ENCODE data around the gene IGSF23. TPM values are rescaled to one million over a fixed set of nuclear protein-coding genes. Genes with fewer than 3 reads are reported as not detected.

Gene IGSF23
- total and polyA plus RNA-seq, 4 donors, result 0.47 to 11.4 (median 3.3) TPM

GRCh38 chr19:44605547-44605946 is 7.8 kb upstream of the IGSF23 start:
- no peaks in the 10 kb centered on the region for H3K4me1 ChIP-seq (ENCODE audit: control insufficient read depth in 4 of 4, insufficient read depth in 4 of 4, low read length in 3 of 4)
- H3K4me3 ChIP-seq (ENCODE audit: low read depth in 1 of 3, low read length in 3 of 3), result no peak overlapping the region
- no peaks in the 10 kb centered on the region for H3K27me3 ChIP-seq (ENCODE audit: control insufficient read depth in 4 of 4, insufficient read depth in 4 of 4, low read length in 3 of 4)
- H3K9me3 ChIP-seq (ENCODE audit: control insufficient read depth in 4 of 4, low read length in 3 of 4), result no peaks in the 10 kb centered on the region
- H3K9ac ChIP-seq (ENCODE audit: low read depth in 1 of 2, low read length in 2 of 2), result no peak overlapping the region
- H3K27ac ChIP-seq (ENCODE audit: low read depth in 1 of 2, low read length in 2 of 2), result no peak overlapping the region
- 77% methylated on average over 1 of the region's 1 CpG for WGBS
- TF ChIP-seq TAF1 (conservative IDR thresholded peaks at IDR 0.05), result no peak
- no peak for TF ChIP-seq ZBTB33 (IDR thresholded peaks at IDR 0.05)
- no peak for TF ChIP-seq FOXA1 (IDR thresholded peaks at IDR 0.05)
- TF ChIP-seq MAX (IDR thresholded peaks at IDR 0.05), result no peak
- no peak for TF ChIP-seq GABPA (IDR thresholded peaks at IDR 0.05 in 1 of 2, conservative IDR thresholded peaks at IDR 0.05 in 1 of 2)
- no peak for TF ChIP-seq SP1 (IDR thresholded peaks at IDR 0.05)
- no peak for TF ChIP-seq RXRA (IDR thresholded peaks at IDR 0.05)
- no peak for TF ChIP-seq ATF3 (IDR thresholded peaks at IDR 0.05)
- TF ChIP-seq FOXA2 (IDR thresholded peaks at IDR 0.05), result no peak
- no peak for DNase-seq (ENCODE audit: low spot score)
- H3K36me3 ChIP-seq (ENCODE audit: control insufficient read depth in 4 of 4, insufficient read depth in 3 of 4, low read depth in 1 of 4, low read length in 3 of 4), result no peaks in the 10 kb centered on the region

GRCh38 chr19:44607049-44607448 is 6.3 kb upstream of the IGSF23 start:
- Histone ChIP-seq H3K27ac (ENCODE audit: low read depth in 1 of 2, low read length in 2 of 2) (no peak overlapping the region), H3K4me1 (ENCODE audit: control insufficient read depth in 4 of 4, insufficient read depth in 4 of 4, low read length in 3 of 4) (peaks cover 0 to 10% (median 4%) of the 10 kb centered on the region in 4 donors), H3K36me3 (ENCODE audit: control insufficient read depth in 4 of 4, insufficient read depth in 3 of 4, low read depth in 1 of 4, low read length in 3 of 4) (no peaks in the 10 kb centered on the region), H3K4me3 (ENCODE audit: low read depth in 1 of 3, low read length in 3 of 3) (no peak overlapping the region), H3K9me3 (ENCODE audit: control insufficient read depth in 4 of 4, low read length in 3 of 4) (no peaks in the 10 kb centered on the region), H3K27me3 (ENCODE audit: control insufficient read depth in 4 of 4, insufficient read depth in 4 of 4, low read length in 3 of 4) (no peaks in the 10 kb centered on the region), H3K9ac (ENCODE audit: low read depth in 1 of 2, low read length in 2 of 2) (no peak overlapping the region)
- 32% methylated on average over 2 of the region's 2 CpGs for WGBS
- no peak for DNase-seq (ENCODE audit: low spot score)
- TF ChIP-seq, protein P1, sequence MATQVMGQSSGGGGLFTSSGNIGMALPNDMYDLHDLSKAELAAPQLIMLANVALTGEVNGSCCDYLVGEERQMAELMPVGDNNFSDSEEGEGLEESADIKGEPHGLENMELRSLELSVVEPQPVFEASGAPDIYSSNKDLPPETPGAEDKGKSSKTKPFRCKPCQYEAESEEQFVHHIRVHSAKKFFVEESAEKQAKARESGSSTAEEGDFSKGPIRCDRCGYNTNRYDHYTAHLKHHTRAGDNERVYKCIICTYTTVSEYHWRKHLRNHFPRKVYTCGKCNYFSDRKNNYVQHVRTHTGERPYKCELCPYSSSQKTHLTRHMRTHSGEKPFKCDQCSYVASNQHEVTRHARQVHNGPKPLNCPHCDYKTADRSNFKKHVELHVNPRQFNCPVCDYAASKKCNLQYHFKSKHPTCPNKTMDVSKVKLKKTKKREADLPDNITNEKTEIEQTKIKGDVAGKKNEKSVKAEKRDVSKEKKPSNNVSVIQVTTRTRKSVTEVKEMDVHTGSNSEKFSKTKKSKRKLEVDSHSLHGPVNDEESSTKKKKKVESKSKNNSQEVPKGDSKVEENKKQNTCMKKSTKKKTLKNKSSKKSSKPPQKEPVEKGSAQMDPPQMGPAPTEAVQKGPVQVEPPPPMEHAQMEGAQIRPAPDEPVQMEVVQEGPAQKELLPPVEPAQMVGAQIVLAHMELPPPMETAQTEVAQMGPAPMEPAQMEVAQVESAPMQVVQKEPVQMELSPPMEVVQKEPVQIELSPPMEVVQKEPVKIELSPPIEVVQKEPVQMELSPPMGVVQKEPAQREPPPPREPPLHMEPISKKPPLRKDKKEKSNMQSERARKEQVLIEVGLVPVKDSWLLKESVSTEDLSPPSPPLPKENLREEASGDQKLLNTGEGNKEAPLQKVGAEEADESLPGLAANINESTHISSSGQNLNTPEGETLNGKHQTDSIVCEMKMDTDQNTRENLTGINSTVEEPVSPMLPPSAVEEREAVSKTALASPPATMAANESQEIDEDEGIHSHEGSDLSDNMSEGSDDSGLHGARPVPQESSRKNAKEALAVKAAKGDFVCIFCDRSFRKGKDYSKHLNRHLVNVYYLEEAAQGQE (IDR thresholded peaks at IDR 0.05), result no peak
- TF ChIP-seq NR2F2 (IDR thresholded peaks at IDR 0.05), result peak; percentile 92
- TF ChIP-seq MAX (IDR thresholded peaks at IDR 0.05), result peak; percentile 22
- TF ChIP-seq YY1 (IDR thresholded peaks at IDR 0.05), result peak; percentile 29

- H3K36me3 ChIP-seq (ENCODE audit: control insufficient read depth in 4 of 4, insufficient read depth in 3 of 4, low read depth in 1 of 4, low read length in 3 of 4), result no peaks in the 10 kb centered on the region
- H3K9ac ChIP-seq (ENCODE audit: low read depth in 1 of 2, low read length in 2 of 2), result no peak overlapping the region
- H3K9me3 ChIP-seq (ENCODE audit: control insufficient read depth in 4 of 4, low read length in 3 of 4), result no peaks in the 10 kb centered on the region
- no peak overlapping the region for H3K4me3 ChIP-seq (ENCODE audit: low read depth in 1 of 3, low read length in 3 of 3)
- 81% methylated on average over 3 of the region's 3 CpGs for WGBS
- H3K27me3 ChIP-seq (ENCODE audit: control insufficient read depth in 4 of 4, insufficient read depth in 4 of 4, low read length in 3 of 4), result no peaks in the 10 kb centered on the region
- DNase-seq (ENCODE audit: low spot score), result no peak
- H3K27ac ChIP-seq (ENCODE audit: low read depth in 1 of 2, low read length in 2 of 2), result no peak overlapping the region
- peaks cover 0 to 18% (median 11%) of the 10 kb centered on the region in 4 donors for H3K4me1 ChIP-seq (ENCODE audit: control insufficient read depth in 4 of 4, insufficient read depth in 4 of 4, low read length in 3 of 4)
- TF ChIP-seq YY1 (IDR thresholded peaks at IDR 0.05) (no peak), HNF4A (conservative IDR thresholded peaks at IDR 0.05) (no peak), FOXA1 (IDR thresholded peaks at IDR 0.05) (no peak), RXRA (IDR thresholded peaks at IDR 0.05) (no peak), MAX (IDR thresholded peaks at IDR 0.05) (no peak), HNF4G (IDR thresholded peaks at IDR 0.05) (no peak), JUND (IDR thresholded peaks at IDR 0.05) (no peak), NR2F2 (IDR thresholded peaks at IDR 0.05) (no peak), ZBTB33 (IDR thresholded peaks at IDR 0.05) (no peak), FOXA2 (IDR thresholded peaks at IDR 0.05) (no peak), GABPA (IDR thresholded peaks at IDR 0.05 in 1 of 2, conservative IDR thresholded peaks at IDR 0.05 in 1 of 2) (no peak), ATF3 (IDR thresholded peaks at IDR 0.05) (no peak)
Measured at GRCh38 chr19:44607917-44608316, 5.4 kb upstream of the IGSF23 start.

Data from liver (tissue), 9 donors.